Keratinocyte (primary cell): Measurements from ENCODE around the gene ZEB2. TPM values are rescaled to one million over a fixed set of nuclear protein-coding genes. Genes with fewer than 3 reads are reported as not detected.

ENCODE experiments used
- DNase-seq: peaks from one replicate; pipeline ENCODE4 v3.0.0-alpha.2; 2011; ENCODE audit warnings: low read depth, missing footprints, low spot score
- FAIRE-seq: peaks from 2 replicates; lab custom pipeline; 2011; peaks lifted over from hg19 to GRCh38; lab: Jason Lieb, UNC
- H2AFZ ChIP-seq: 2 replicates; pipeline ENCODE4 v1.6.0; 2012; ENCODE audit warnings: low read length, control low read depth, inconsistent platforms; ENCODE audit not compliant: control insufficient read depth
- H3K27ac ChIP-seq: 2 replicates; pipeline ENCODE4 v1.5.1; 2011; ENCODE audit warnings: low read length; ENCODE audit not compliant: control insufficient read depth, insufficient read depth
- H3K27me3 ChIP-seq: 3 replicates; pipeline ENCODE4 v1.6.0; 2011; ENCODE audit warnings: low read length; ENCODE audit not compliant: control insufficient read depth, insufficient read depth; ENCODE audit errors: extremely low read depth
- H3K36me3 ChIP-seq, 2 experiments: 2 replicates in 1 of 2; 3 replicates in 1 of 2; pipeline ENCODE4 v1.5.1; 2011; ENCODE audit warnings: low read length in 2 of 2, mild to moderate bottlenecking in 1 of 2; ENCODE audit not compliant: control insufficient read depth in 2 of 2, insufficient read depth in 2 of 2; ENCODE audit errors: extremely low read depth in 1 of 2
- H3K4me1 ChIP-seq: 3 replicates; pipeline ENCODE4 v1.5.1; 2011; ENCODE audit warnings: low read length; ENCODE audit not compliant: control insufficient read depth, insufficient read depth; ENCODE audit errors: extremely low read depth
- H3K4me2 ChIP-seq: 3 replicates; pipeline ENCODE4 v1.6.0; 2011; ENCODE audit warnings: low read depth, low read length; ENCODE audit not compliant: control insufficient read depth, insufficient read depth; ENCODE audit errors: extremely low read depth
- H3K4me3 ChIP-seq, 3 experiments: fragments of 200-600 bp in 1 of 3; sonication (generic) in 1 of 3; 2 replicates in 2 of 3; 3 replicates in 1 of 3; pipeline ENCODE4 v1.5.1; 2011 to 2016; ENCODE audit warnings: low read length in 3 of 3, mild to moderate bottlenecking in 3 of 3, control low read depth in 2 of 3, inconsistent platforms in 1 of 3, low read depth in 1 of 3, mixed read lengths in 1 of 3, mixed run types in 1 of 3, moderate library complexity in 1 of 3; ENCODE audit not compliant: control insufficient read depth in 2 of 3, insufficient read depth in 2 of 3; ENCODE audit errors: extremely low read depth in 1 of 3
- H3K79me2 ChIP-seq: 2 replicates; pipeline ENCODE4 v1.6.0; 2012; ENCODE audit warnings: low read length; ENCODE audit not compliant: control insufficient read depth, insufficient read depth
- H3K9ac ChIP-seq: 3 replicates; pipeline ENCODE4 v1.6.0; 2011; ENCODE audit warnings: low read length; ENCODE audit not compliant: control insufficient read depth, insufficient read depth; ENCODE audit errors: extremely low read depth
- H3K9me1 ChIP-seq: 3 replicates; pipeline ENCODE4 v1.6.0; 2011; ENCODE audit warnings: low read length; ENCODE audit not compliant: control insufficient read depth, insufficient read depth; ENCODE audit errors: extremely low read depth
- H3K9me3 ChIP-seq: 2 replicates; pipeline ENCODE4 v1.5.1; 2012; ENCODE audit warnings: low read depth, low read length; ENCODE audit not compliant: control insufficient read depth
- H4K20me1 ChIP-seq: 3 replicates; pipeline ENCODE4 v1.6.0; 2011; ENCODE audit warnings: low read length; ENCODE audit not compliant: control insufficient read depth, insufficient read depth; ENCODE audit errors: extremely low read depth
- EZH2 ChIP-seq: IDR thresholded peaks from one replicate; pipeline ENCODE4 v1.6.1; 2012; ENCODE audit warnings: inconsistent platforms, mild to moderate bottlenecking, low read length, moderate library complexity
- dilution Hi-C: fragments of 300-500 bp; cut with MboI; formaldehyde crosslinking; loops from one replicate; pipeline ENCODE4 v1.7.0; 2020; ENCODE audit warnings: low sequenced_read_pairs; ENCODE audit not compliant: extremely low pct_ligation_motif_present
- polyA plus RNA-seq, 5 experiments: library from polyadenylated mRNA; depleted of rRNA in 3 of 5; stranded (reverse) in 3 of 5; stranded (forward) in 1 of 5; unstranded in 1 of 5; fragments of >200 nt; gene quantifications; 1 replicate in 1 of 5; 2 replicates in 3 of 5; 3 replicates in 1 of 5; pipeline versions ENCODE4 v1.2.1 to v1.2.3, GENCODE V29; 2011 to 2012; ENCODE audit warnings: missing spikeins in 2 of 5, low read depth in 1 of 5, low replicate concordance in 1 of 5
- TF ChIP-seq, protein P1 (sequence below), 3 experiments: IDR thresholded peaks in 1 of 3; conservative IDR thresholded peaks in 1 of 3; optimal IDR thresholded peaks in 1 of 3; 2 replicates in 2 of 3; 3 replicates in 1 of 3; pipeline versions ENCODE3 to v1.5.1; 2011; ENCODE audit warnings: low read length in 3 of 3, mild to moderate bottlenecking in 3 of 3, moderate library complexity in 2 of 3, control low read depth in 1 of 3, inconsistent platforms in 1 of 3; ENCODE audit not compliant: insufficient read depth in 2 of 3; ENCODE audit errors: extremely low read depth in 1 of 3

The ZEB2 gene
- polyA plus RNA-seq, 1 donor (not counting 4 experiments of a cell fraction or from before 2014, with no cell fraction given), result 0.12 TPM

- TF ChIP-seq, protein P1, sequence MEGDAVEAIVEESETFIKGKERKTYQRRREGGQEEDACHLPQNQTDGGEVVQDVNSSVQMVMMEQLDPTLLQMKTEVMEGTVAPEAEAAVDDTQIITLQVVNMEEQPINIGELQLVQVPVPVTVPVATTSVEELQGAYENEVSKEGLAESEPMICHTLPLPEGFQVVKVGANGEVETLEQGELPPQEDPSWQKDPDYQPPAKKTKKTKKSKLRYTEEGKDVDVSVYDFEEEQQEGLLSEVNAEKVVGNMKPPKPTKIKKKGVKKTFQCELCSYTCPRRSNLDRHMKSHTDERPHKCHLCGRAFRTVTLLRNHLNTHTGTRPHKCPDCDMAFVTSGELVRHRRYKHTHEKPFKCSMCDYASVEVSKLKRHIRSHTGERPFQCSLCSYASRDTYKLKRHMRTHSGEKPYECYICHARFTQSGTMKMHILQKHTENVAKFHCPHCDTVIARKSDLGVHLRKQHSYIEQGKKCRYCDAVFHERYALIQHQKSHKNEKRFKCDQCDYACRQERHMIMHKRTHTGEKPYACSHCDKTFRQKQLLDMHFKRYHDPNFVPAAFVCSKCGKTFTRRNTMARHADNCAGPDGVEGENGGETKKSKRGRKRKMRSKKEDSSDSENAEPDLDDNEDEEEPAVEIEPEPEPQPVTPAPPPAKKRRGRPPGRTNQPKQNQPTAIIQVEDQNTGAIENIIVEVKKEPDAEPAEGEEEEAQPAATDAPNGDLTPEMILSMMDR (optimal IDR thresholded peaks at IDR 0.05 in 1 of 3, IDR thresholded peaks at IDR 0.05 in 1 of 3, conservative IDR thresholded peaks at IDR 0.05 in 1 of 3; ENCODE audit: extremely low read depth in 1 of 3, insufficient read depth in 2 of 3, low read length in 3 of 3), result no peak
- TF ChIP-seq EZH2, result no peak
- Histone ChIP-seq H2AFZ (no peak overlapping the region), H3K4me1 (no peaks in the 10 kb centered on the region), H4K20me1 (no peaks in the 10 kb centered on the region), H3K4me3 (no peak overlapping the region), H3K27me3 (no peaks in the 10 kb centered on the region), H3K9me3 (no peaks in the 10 kb centered on the region), H3K79me2 (no peaks in the 10 kb centered on the region), H3K9ac (no peak overlapping the region), H3K4me2 (no peak overlapping the region), H3K36me3 (no peaks in the 10 kb centered on the region), H3K9me1 (no peaks in the 10 kb centered on the region), H3K27ac (no peak overlapping the region)
- DNase-seq (no peak), FAIRE-seq (no peak)
- dilution Hi-C loops, result no loop called here
Observed at GRCh38 chr2:144437636-144438035, 82.3 kb downstream of the ZEB2 start.

DNA sequence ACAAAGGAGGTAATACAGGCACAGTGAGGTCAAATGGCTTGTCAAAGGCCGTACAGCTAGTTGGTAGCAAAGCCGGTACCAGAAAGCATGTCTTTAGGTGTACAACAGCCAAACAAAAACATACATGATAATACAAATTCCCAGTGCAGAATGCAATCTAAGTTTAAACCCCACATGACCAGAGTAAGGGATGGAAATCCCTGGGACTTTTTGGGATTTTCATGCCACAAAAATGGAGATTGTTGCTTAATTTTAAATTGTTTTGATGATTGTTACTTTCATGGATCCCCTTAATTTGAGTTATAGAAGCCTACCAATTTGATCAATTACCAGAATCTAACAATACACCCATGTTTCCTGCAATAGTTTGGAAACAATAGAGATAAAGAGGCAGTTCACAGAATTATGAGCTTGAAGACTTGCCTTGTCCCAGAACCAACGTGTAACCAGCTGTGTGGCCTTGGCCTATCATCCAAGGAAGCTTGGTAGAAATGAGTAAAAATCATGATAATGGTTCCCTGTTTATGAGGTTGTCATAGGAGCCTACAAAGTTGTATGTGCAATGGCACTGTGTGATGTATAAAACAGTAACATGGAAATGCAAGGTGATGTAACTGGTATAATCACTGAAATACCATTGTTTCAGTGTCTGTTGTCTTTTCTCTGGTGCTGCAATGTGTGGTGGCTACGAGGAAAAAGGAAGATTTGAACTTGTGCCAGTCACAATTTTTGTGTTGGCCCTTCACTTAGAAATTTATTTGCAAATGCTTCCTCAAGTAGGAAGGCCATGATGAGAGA lies 85.3 kb downstream of the ZEB2 start:
- Histone ChIP-seq H3K4me3 (no peak overlapping the region), H3K27ac (no peak overlapping the region), H3K9me1 (no peaks in the 10 kb centered on the region), H4K20me1 (no peaks in the 10 kb centered on the region), H3K4me2 (no peak overlapping the region), H3K9ac (no peak overlapping the region), H3K36me3 (no peaks in the 10 kb centered on the region), H3K4me1 (no peaks in the 10 kb centered on the region), H3K9me3 (no peaks in the 10 kb centered on the region), H3K79me2 (no peaks in the 10 kb centered on the region), H3K27me3 (no peaks in the 10 kb centered on the region), H2AFZ (no peak overlapping the region)
- no peak for FAIRE-seq
- TF ChIP-seq EZH2, result no peak
- TF ChIP-seq, protein P1 (optimal IDR thresholded peaks at IDR 0.05 in 1 of 3, IDR thresholded peaks at IDR 0.05 in 1 of 3, conservative IDR thresholded peaks at IDR 0.05 in 1 of 3; ENCODE audit: extremely low read depth in 1 of 3, insufficient read depth in 2 of 3, low read length in 3 of 3), result no peak
- dilution Hi-C loops, result no loop called here
- no peak for DNase-seq
